Stimulated activated CD8-positive, alpha-beta memory T cell treated with anti-CD3 and anti-CD28 coated beads, Interleukin-15, amount 100 ng/mL, for 1 hour (primary cell): ENCODE results near the gene SMURF1.
"Not testable (repeated sequence)": the region's sequence is repeated elsewhere in the genome, so short reads cannot be mapped to it uniquely, and the experiment has no call there.

Source experiments
- DNase-seq: peaks from one replicate; pipeline ENCODE4 v3.0.0-alpha.2; 2020; ENCODE audit warnings: low read depth

Gene SMURF1

GRCh38 chr7:99050971-99051370 is 92.9 kb downstream of the SMURF1 start:
- DNase-seq: no peak

- DNase-seq: no peak
Observed at GRCh38 chr7:99047526-99048077, 96.3 kb downstream of the SMURF1 start.

GRCh38 chr7:99046722-99047121 is 97.2 kb downstream of the SMURF1 start:
- no peak for DNase-seq

GRCh38 chr7:99046262-99046661 is 97.6 kb downstream of the SMURF1 start:
- not testable (repeated sequence) for DNase-seq

GRCh38 chr7:99044858-99045257 is 99.0 kb downstream of the SMURF1 start:
- DNase-seq: not testable (repeated sequence)

- no peak for DNase-seq
Observed at GRCh38 chr7:99042957-99043356, 101.0 kb downstream of the SMURF1 start.

- no peak for DNase-seq
Observed at GRCh38 chr7:99041526-99041925, 102.4 kb downstream of the SMURF1 start.

- peak; percentile 33 for DNase-seq
Observed at GRCh38 chr7:99040104-99040958, 103.6 kb downstream of the SMURF1 start.

GRCh38 chr7:99039384-99039891 is 104.5 kb downstream of the SMURF1 start:
- no peak for DNase-seq

- DNase-seq: no peak
Observed at GRCh38 chr7:99038086-99038855, 105.6 kb downstream of the SMURF1 start.

GRCh38 chr7:99037327-99037940 is 106.5 kb downstream of the SMURF1 start:
- DNase-seq: no peak

- DNase-seq: no peak
Observed at GRCh38 chr7:99036546-99037111, 107.3 kb downstream of the SMURF1 start.

- no peak for DNase-seq
Observed at GRCh38 chr7:99035723-99036545, 108.0 kb downstream of the SMURF1 start.

GRCh38 chr7:99034932-99035722 is 108.8 kb downstream of the SMURF1 start:
- no peak for DNase-seq

- DNase-seq: no peak
Observed at GRCh38 chr7:99033765-99034164, 110.1 kb downstream of the SMURF1 start.

GRCh38 chr7:99032928-99033327 is 111.0 kb downstream of the SMURF1 start:
- no peak for DNase-seq

GRCh38 chr7:99031496-99031895 is 112.4 kb downstream of the SMURF1 start:
- DNase-seq: no peak

GRCh38 chr7:99030951-99031350 is 113.0 kb downstream of the SMURF1 start:
- no peak for DNase-seq

- DNase-seq: no peak
Observed at GRCh38 chr7:99030457-99030856, 113.5 kb downstream of the SMURF1 start.
